Femur (tissue), 1 donor: ENCODE data around the gene FAM161B.
"Not testable (repeated sequence)": the region's sequence is repeated elsewhere in the genome, so short reads cannot be mapped to it uniquely, and the experiment has no call there.

ENCODE experiments used
- DNase-seq: peaks from one replicate; pipeline ENCODE4 v3.0.0-alpha.2; 2017

The FAM161B gene

GRCh38 chr14:73943083-73943482 is 6.8 kb downstream of the FAM161B start:
- DNase-seq, result no peak

- DNase-seq, result no peak
Measured at GRCh38 chr14:73942180-73942579, 7.7 kb downstream of the FAM161B start.

- DNase-seq, result no peak
Measured at GRCh38 chr14:73937012-73937411, 12.9 kb downstream of the FAM161B start.

- DNase-seq, result no peak
Measured at GRCh38 chr14:73936548-73936947, 13.3 kb downstream of the FAM161B start.

- DNase-seq, result no peak
Measured at GRCh38 chr14:73935666-73936065, 14.2 kb downstream of the FAM161B start.

- DNase-seq, result no peak
Measured at GRCh38 chr14:73924337-73924736, 25.6 kb downstream of the FAM161B start.

- not testable (repeated sequence) for DNase-seq
Measured at GRCh38 chr14:73919457-73919856, 30.4 kb downstream of the FAM161B start.

- DNase-seq, result no peak
Measured at GRCh38 chr14:73916324-73916723, 33.6 kb downstream of the FAM161B start.

- DNase-seq, result no peak
Measured at GRCh38 chr14:73913256-73913655, 36.6 kb downstream of the FAM161B start.

- DNase-seq, result no peak
Measured at GRCh38 chr14:73909681-73910080, 40.2 kb downstream of the FAM161B start.

GRCh38 chr14:73903028-73903427 is 46.9 kb downstream of the FAM161B start:
- DNase-seq, result no peak

- DNase-seq, result no peak
Measured at GRCh38 chr14:73896521-73896920, 53.4 kb downstream of the FAM161B start.

GRCh38 chr14:73895939-73896338 is 54.0 kb downstream of the FAM161B start:
- no peak for DNase-seq

GRCh38 chr14:73894180-73894687 is 55.7 kb downstream of the FAM161B start:
- DNase-seq, result not testable (repeated sequence)

- no peak for DNase-seq
Measured at GRCh38 chr14:73889376-73889775, 60.5 kb downstream of the FAM161B start.

- DNase-seq, result no peak
Measured at GRCh38 chr14:73888971-73889370, 60.9 kb downstream of the FAM161B start.

- no peak for DNase-seq
Measured at GRCh38 chr14:73888460-73888725, 61.5 kb downstream of the FAM161B start.

- no peak for DNase-seq
Measured at GRCh38 chr14:73887694-73888459, 62.0 kb downstream of the FAM161B start.

- no peak for DNase-seq
Measured at GRCh38 chr14:73887318-73887616, 62.6 kb downstream of the FAM161B start.

- peak; percentile 97 for DNase-seq
Measured at GRCh38 chr14:73886449-73887317, 63.2 kb downstream of the FAM161B start, which contains the start of gene ZNF410. TSS of gene ZNF410 (plus strand) at chr14:73886859. CDS start at chr14:73892176, 5,317 bp downstream.

- no peak for DNase-seq
Measured at GRCh38 chr14:73884438-73885190, 65.3 kb downstream of the FAM161B start.
